GM12878 (cell line): ENCODE results near the gene TMEM138. TPM values are rescaled to one million over a fixed set of nuclear protein-coding genes. Genes with fewer than 3 reads are reported as not detected.

Experiments
- ATAC-seq: fragments of 200-7000 bp; cut with Tn5 transposase; 3 replicates; pipeline ENCODE4 v1.9.1; 2020; ENCODE audit warnings: mild to moderate bottlenecking, moderate library complexity
- BruUV-seq: library from RNA; stranded (reverse); fragments of 400-500 nt; replicated peaks from 2 replicates; lab custom pipeline; 2021; lab: Mats Ljungman, UMichigan
- CTCF ChIA-PET: fragments of 300-600 bp; sonication (Branson Sonifier 250); formaldehyde crosslinking; extraction: SDS; loops from one replicate; lab custom pipeline; 2021; ENCODE audit warnings: inconsistent platforms; lab: Yijun Ruan, JAX
- POLR2A ChIA-PET: fragments of 350-600 bp; formaldehyde crosslinking; extraction: SDS; loops from one replicate; lab custom pipeline; 2021; ENCODE audit warnings: inconsistent platforms; lab: Charles Lee
- RAD21 ChIA-PET: fragments of 300-600 bp; sonication (Branson Sonifier 250); formaldehyde crosslinking; loops from one replicate; lab custom pipeline; 2023; ENCODE audit warnings: antibody characterized with exemption; ENCODE audit not compliant: unreplicated experiment; lab: Charles Lee
- SMC1A ChIA-PET: fragments of 300-600 bp; sonication (Branson Sonifier 250); formaldehyde crosslinking; loops from one replicate; lab custom pipeline; 2023; ENCODE audit not compliant: unreplicated experiment, uncharacterized antibody; lab: Charles Lee
- DNase-seq: peaks from one replicate; pipeline ENCODE4 v3.0.0-alpha.2; 2011; ENCODE audit warnings: low read depth, low spot score
- FAIRE-seq: peaks from 3 replicates; lab custom pipeline; 2011; peaks lifted over from hg19 to GRCh38; lab: Jason Lieb, UNC
- H2AFZ ChIP-seq: 2 replicates; pipeline ENCODE4 v1.6.0; 2011; ENCODE audit warnings: low read depth, low read length, control low read depth; ENCODE audit not compliant: control insufficient read depth
- H3K27ac ChIP-seq: 2 replicates; pipeline ENCODE4 v1.5.1; 2011; ENCODE audit warnings: control low read depth; ENCODE audit not compliant: control insufficient read depth, insufficient read depth
- H3K27me3 ChIP-seq, 2 experiments: replicated peaks in 1 of 2; 2 replicates each; pipeline versions ENCODE4 v1.6.0 to v1.6.1; 2011; ENCODE audit warnings: low read length in 1 of 2; ENCODE audit not compliant: control insufficient read depth in 2 of 2, insufficient read depth in 2 of 2
- H3K36me3 ChIP-seq, 2 experiments: 2 replicates each; pipeline ENCODE4 v1.5.1; 2011; ENCODE audit warnings: low read length in 1 of 2; ENCODE audit not compliant: control insufficient read depth in 2 of 2, insufficient read depth in 2 of 2
- H3K4me1 ChIP-seq: 2 replicates; pipeline ENCODE4 v1.6.1; 2011; ENCODE audit warnings: mild to moderate bottlenecking, low read length, moderate library complexity, mixed read lengths; ENCODE audit not compliant: control insufficient read depth, insufficient read depth
- H3K4me2 ChIP-seq: 2 replicates; pipeline ENCODE4 v1.6.0; 2011; ENCODE audit warnings: control low read depth; ENCODE audit not compliant: control insufficient read depth, insufficient read depth
- H3K4me3 ChIP-seq: fragments of 200-600 bp; sonication (generic); 2 replicates; pipeline ENCODE4 v1.5.1; 2016
- H3K79me2 ChIP-seq: 2 replicates; pipeline ENCODE4 v1.6.0; 2011; ENCODE audit warnings: low read length; ENCODE audit not compliant: control insufficient read depth, insufficient read depth
- H3K9ac ChIP-seq: 2 replicates; pipeline ENCODE4 v1.8.0; 2011; ENCODE audit warnings: low read length, control low read depth, mixed read lengths; ENCODE audit not compliant: control insufficient read depth, insufficient read depth
- H3K9me3 ChIP-seq: replicated peaks from 3 replicates; pipeline ENCODE4 v1.5.1; 2011; ENCODE audit warnings: mild to moderate bottlenecking, low read length; ENCODE audit not compliant: control insufficient read depth, insufficient read depth
- H4K20me1 ChIP-seq: 2 replicates; pipeline ENCODE4 v1.6.0; 2011; ENCODE audit not compliant: control insufficient read depth, insufficient read depth
- BMI1 ChIP-seq: fragments of 450-650 bp; IDR thresholded peaks from 2 replicates; pipeline ENCODE4 v1.6.1; 2016; ENCODE audit warnings: mild to moderate bottlenecking, moderate library complexity, borderline replicate concordance
- CUX1 ChIP-seq: IDR thresholded peaks from 2 replicates; pipeline ENCODE4 v1.6.1; 2012; ENCODE audit warnings: improper control_type of control experiment, low read depth, low read length; ENCODE audit not compliant: insufficient replicate concordance
- E2F8 ChIP-seq: fragments of 450-650 bp; IDR thresholded peaks from 2 replicates; pipeline ENCODE4 v1.6.1; 2018; ENCODE audit warnings: mild to moderate bottlenecking, low read depth, moderate library complexity; ENCODE audit not compliant: partially characterized antibody
- EED ChIP-seq: sonication (generic); IDR thresholded peaks from 2 replicates; pipeline ENCODE4 v1.6.1; 2016; ENCODE audit warnings: antibody characterized with exemption, low read depth
- EP300 ChIP-seq, 2 experiments: fragments of 150-350 bp in 1 of 2; IDR thresholded peaks; 2 replicates each; pipeline ENCODE4 v1.6.1; 2011 to 2012; ENCODE audit warnings: low read depth in 2 of 2, low read length in 2 of 2, borderline replicate concordance in 1 of 2, improper control_type of control experiment in 1 of 2, inconsistent platforms in 1 of 2; ENCODE audit not compliant: control insufficient read depth in 1 of 2
- ESRRA ChIP-seq: IDR thresholded peaks from 2 replicates; pipeline ENCODE4 v1.6.1; 2012; ENCODE audit warnings: mild to moderate bottlenecking, low read length, improper control_type of control experiment
- EZH2 ChIP-seq: IDR thresholded peaks from 2 replicates; pipeline ENCODE4 v1.6.1; 2012; ENCODE audit warnings: low read depth, mild to moderate bottlenecking, control low read depth, inconsistent platforms, low read length, borderline replicate concordance; ENCODE audit not compliant: control insufficient read depth
- GABPA ChIP-seq: IDR thresholded peaks from 2 replicates; pipeline ENCODE4 v1.6.1; 2014; ENCODE audit warnings: antibody characterized with exemption, low read depth, mild to moderate bottlenecking, inconsistent platforms
- NFIC ChIP-seq: IDR thresholded peaks from 2 replicates; pipeline ENCODE4 v1.6.1; 2012; ENCODE audit warnings: low read depth, mild to moderate bottlenecking, inconsistent platforms, low read length, moderate library complexity
- RAD51 ChIP-seq: fragments of 450-650 bp; IDR thresholded peaks from 2 replicates; pipeline ENCODE4 v1.6.1; 2016; ENCODE audit warnings: moderate library complexity, mild to moderate bottlenecking, inconsistent platforms
- TCF7 ChIP-seq: IDR thresholded peaks from 2 replicates; pipeline ENCODE4 v1.6.1; 2014; ENCODE audit warnings: antibody characterized with exemption, borderline replicate concordance
- ZBTB33 ChIP-seq: fragments of 450-650 bp; IDR thresholded peaks from 2 replicates; pipeline ENCODE4 v1.6.1; 2017; ENCODE audit warnings: mild to moderate bottlenecking
- WGBS: methylation state at CpG from one replicate; pipeline ENCODE4 v1.1.6; 2016; ENCODE audit warnings: low lambda C conversion rate; ENCODE audit not compliant: insufficient replicate concordance, insufficient coverage; ENCODE audit errors: missing lambda C conversion rate; 5-methylcytosine and 5-hydroxymethylcytosine counted together
- in situ Hi-C: fragments of 300-500 bp; cut with MboI; formaldehyde crosslinking; loops from 9 replicates; pipeline ENCODE4 v1.14.3; 2018; ENCODE audit warnings: mixed read lengths
- intact Hi-C: fragments of 100-400 bp; cut with micrococcal nuclease; formaldehyde crosslinking; loops from one replicate; pipeline ENCODE4 v1.14.2; 2022; ENCODE audit not compliant: unreplicated experiment
- polyA plus RNA-seq, 11 experiments: library from polyadenylated mRNA; depleted of rRNA in 4 of 11; unstranded in 6 of 11; stranded (reverse) in 5 of 11; fragments of >200 nt; fragmentation: Nextera tagmentation in 4 of 11; fragmentation: Illumina TruSeq in 1 of 11; extraction: Ambion mirVana in 4 of 11; extraction: Trizol in 1 of 11; gene quantifications; 1 replicate in 1 of 11; 2 replicates in 10 of 11; pipeline versions ENCODE4 v1.2.1 to v1.2.3, GENCODE V29; 2011 to 2016; ENCODE audit warnings: inconsistent platforms in 2 of 11, missing spikeins in 2 of 11, low read depth in 1 of 11
- total RNA-seq, 4 experiments: library from RNA; depleted of rRNA in 3 of 4; stranded (reverse); fragments of >200 nt in 3 of 4; fragmentation: Illumina TruSeq in 1 of 4; extraction: Trizol in 1 of 4; gene quantifications; 2 replicates each; pipeline versions ENCODE4 v1.2.1 to v1.2.3, GENCODE V29; 2013 to 2021

The TMEM138 gene
- total and polyA plus RNA-seq, 10 of the 15 experiments (the other 5 are each of a cell fraction or from before 2014, with no cell fraction given) = 28.5 to 116 (median 73.4) TPM

- 70% methylated on average over 8 of the region's 8 CpGs for WGBS
- no peaks in the 10 kb centered on the region for H3K9me3 ChIP-seq
- FAIRE-seq = no peak
- H4K20me1 ChIP-seq = no peaks in the 10 kb centered on the region
- ChIA-PET CTCF (interaction anchor here (0.9 to 23.9 kb wide), 8 partner anchors 8 to 65 kb away, joined by 3 to 387 read pairs (median 5); partner anchors contain the start of genes TMEM138 and TMEM216), RAD21 (interaction anchor here (1.2 to 8.0 kb wide), 4 partner anchors 11 to 72 kb away, joined by 5 to 72 read pairs (median 32); partner anchors contain the start of genes CYB561A3 and TMEM138), SMC1A (interaction anchor here (0.9 to 4.2 kb wide), 8 partner anchors 10 to 36 kb away, joined by 3 to 84 read pairs (median 6); partner anchors contain the start of genes CYB561A3, TMEM138 and TMEM216), POLR2A (interaction anchor here (1.0 to 7.0 kb wide), 6 partner anchors 12 to 37 kb away, joined by 3 to 111 read pairs (median 7); partner anchors contain the start of genes CYB561A3, TMEM138 and TMEM216)
- H3K36me3 ChIP-seq = peaks cover 17 to 21% of the 10 kb centered on the region in 2 experiments
- no TSS peak for BruUV-seq
- peak; percentile 70 for ATAC-seq
- H2AFZ ChIP-seq = no peak overlapping the region
- no peaks in the 10 kb centered on the region for H3K27me3 ChIP-seq
- H3K4me3 ChIP-seq = no peak overlapping the region
- H3K27ac ChIP-seq = peak overlapping the region; percentile 68
- no peak overlapping the region for H3K4me2 ChIP-seq
- H3K4me1 ChIP-seq = peaks cover 8% of the 10 kb centered on the region
- H3K79me2 ChIP-seq = no peaks in the 10 kb centered on the region; the same call in 1 of the 2 replicates
- no peak for DNase-seq
- in situ Hi-C loops (no loop called here), intact Hi-C loops (no loop called here)
- no peak overlapping the region for H3K9ac ChIP-seq
- TF ChIP-seq RAD51 (no peak), NFIC (no peak), GABPA (no peak), EED (no peak), ESRRA (no peak), EP300 (IDR thresholded peaks at IDR 0.05; ENCODE audit: borderline replicate concordance in 1 of 2, control insufficient read depth in 1 of 2, low read depth in 2 of 2, low read length in 2 of 2) (no peak), E2F8 (no peak), ZBTB33 (no peak), TCF7 (no peak), BMI1 (no peak), EZH2 (no peak), CUX1 (no peak)
Observed at GRCh38 chr11:61370349-61371005, 8.3 kb downstream of the TMEM138 start.
